Activated effector memory CD4-positive, alpha-beta T cell treated with anti-CD3 and anti-CD28 coated beads, Interleukin-2, amount 50 U/mL, for 16 hours (primary cell): ENCODE results near the gene C12orf76.
"Not testable (repeated sequence)": the region's sequence is repeated elsewhere in the genome, so short reads cannot be mapped to it uniquely, and the experiment has no call there.

Source experiments
- DNase-seq: peaks from one replicate; pipeline ENCODE4 v3.0.0-alpha.2; 2020

The C12orf76 gene

GRCh38 chr12:110020956-110021355 lies 27.4 kb downstream of the C12orf76 start:
- DNase-seq: no peak

- no peak for DNase-seq
Measured at GRCh38 chr12:110015132-110015531, 33.2 kb downstream of the C12orf76 start.

- DNase-seq: no peak
Measured at GRCh38 chr12:110012659-110013058, 35.7 kb downstream of the C12orf76 start.

GRCh38 chr12:110012137-110012536 lies 36.2 kb downstream of the C12orf76 start:
- DNase-seq: peak; percentile 69

- no peak for DNase-seq
Measured at GRCh38 chr12:110010853-110011723, 37.2 kb downstream of the C12orf76 start.

- not testable (repeated sequence) for DNase-seq
Measured at GRCh38 chr12:110008681-110009398, 39.5 kb downstream of the C12orf76 start.

GRCh38 chr12:110007881-110008280 lies 40.4 kb downstream of the C12orf76 start:
- DNase-seq: no peak

- no peak for DNase-seq
Measured at GRCh38 chr12:110006115-110006514, 42.2 kb downstream of the C12orf76 start.

GRCh38 chr12:110005319-110005973 lies 42.9 kb downstream of the C12orf76 start:
- DNase-seq: peak; percentile 69

GRCh38 chr12:110004598-110004997 lies 43.7 kb downstream of the C12orf76 start:
- DNase-seq: no peak

- no peak for DNase-seq
Measured at GRCh38 chr12:110002676-110003515, 45.4 kb downstream of the C12orf76 start.

GRCh38 chr12:110001596-110001995 lies 46.7 kb downstream of the C12orf76 start:
- no peak for DNase-seq

- DNase-seq: peak; percentile 71
Measured at GRCh38 chr12:109999983-110000505, 48.3 kb downstream of the C12orf76 start.

GRCh38 chr12:109999649-109999971 lies 48.7 kb downstream of the C12orf76 start:
- DNase-seq: peak; percentile 67

- peak; percentile 95 for DNase-seq
Measured at GRCh38 chr12:109998904-109999648, 49.2 kb downstream of the C12orf76 start, which contains the start of gene ANKRD13A. Gene ANKRD13A (plus strand): TSS chr12:109999430. CDS start chr12:109999689, 259 bp downstream.

GRCh38 chr12:109998241-109998903 lies 50.0 kb downstream of the C12orf76 start:
- no peak for DNase-seq

- DNase-seq: no peak
Measured at GRCh38 chr12:109997393-109997792, 50.9 kb downstream of the C12orf76 start.

GRCh38 chr12:109996483-109996853 lies 51.9 kb downstream of the C12orf76 start:
- no peak for DNase-seq

- peak; percentile 98 for DNase-seq
Measured at GRCh38 chr12:109995686-109996482, 52.4 kb downstream of the C12orf76 start, which contains the start of gene GIT2. Gene GIT2 (minus strand): TSS chr12:109996368. CDS start chr12:109996224, 144 bp downstream.

GRCh38 chr12:109995361-109995685 lies 53.0 kb downstream of the C12orf76 start:
- no peak for DNase-seq
